ENCODE data around the gene SMG6.
"Not testable (repeated sequence)": the region's sequence is repeated elsewhere in the genome, so short reads cannot be mapped to it uniquely, and the experiment has no call there.

Gene SMG6

DNA sequence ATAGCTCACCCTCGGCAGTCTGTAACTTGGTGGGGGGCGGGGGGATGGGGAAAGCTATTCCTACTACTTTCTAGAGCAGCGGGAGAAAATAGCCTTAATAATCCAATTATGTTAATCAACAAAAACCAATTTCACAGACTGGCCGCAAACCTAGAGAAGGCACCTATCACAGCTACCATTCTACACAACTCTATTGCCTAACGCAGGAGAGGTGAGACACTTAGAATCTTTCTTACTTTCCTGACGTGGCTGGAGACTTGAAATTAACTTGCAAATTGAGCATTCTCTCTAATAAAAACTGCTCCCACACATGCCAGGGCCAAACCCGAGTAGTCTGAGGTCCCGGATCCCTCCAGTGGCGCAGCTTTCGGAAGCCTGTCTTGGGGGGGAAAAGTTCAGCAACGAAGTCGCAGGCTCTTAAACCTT is 794 bp downstream of the SMG6 start:
- DNase-seq, result no peak

DNA sequence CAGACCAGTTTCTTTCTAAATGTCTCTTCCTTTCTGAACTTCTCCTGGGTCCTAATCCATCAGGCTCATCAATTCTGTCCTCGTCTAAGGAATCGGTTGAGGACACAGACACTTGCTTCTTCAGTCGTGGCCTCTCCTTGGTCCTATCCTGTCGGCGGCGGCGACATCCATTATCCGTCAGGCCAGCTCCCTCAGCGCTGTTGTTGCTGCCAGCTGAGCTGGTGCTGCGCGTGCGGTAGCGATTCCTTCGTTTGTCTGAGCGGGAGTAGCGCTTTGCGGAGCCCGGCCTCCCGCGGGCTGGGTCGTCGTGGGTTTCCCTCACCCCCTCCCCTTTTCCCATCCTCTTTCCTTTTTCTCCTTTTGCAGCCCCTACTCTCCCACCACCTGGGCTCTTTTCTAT is 3.8 kb downstream of the SMG6 start:
- no peak for DNase-seq

DNA sequence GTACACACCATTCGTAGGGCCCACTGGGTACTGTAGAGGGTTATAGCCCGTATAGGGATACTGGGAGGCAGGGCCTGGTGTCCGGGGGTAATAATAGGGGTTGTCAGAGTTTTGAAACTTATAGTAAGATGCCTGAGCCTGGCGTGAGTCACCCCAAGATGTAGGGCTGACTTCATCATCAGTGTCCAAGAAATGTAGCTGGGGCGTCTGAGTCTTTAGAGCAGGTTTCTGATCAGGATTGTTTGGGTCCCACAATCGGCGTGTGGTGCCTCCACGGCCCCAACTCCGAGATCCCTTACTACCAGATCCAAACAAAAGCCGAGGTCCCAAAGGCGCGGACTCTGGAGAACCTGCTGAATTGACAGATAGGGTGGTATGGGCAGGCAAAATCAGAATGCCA is 4.4 kb downstream of the SMG6 start:
- no peak for DNase-seq

DNA sequence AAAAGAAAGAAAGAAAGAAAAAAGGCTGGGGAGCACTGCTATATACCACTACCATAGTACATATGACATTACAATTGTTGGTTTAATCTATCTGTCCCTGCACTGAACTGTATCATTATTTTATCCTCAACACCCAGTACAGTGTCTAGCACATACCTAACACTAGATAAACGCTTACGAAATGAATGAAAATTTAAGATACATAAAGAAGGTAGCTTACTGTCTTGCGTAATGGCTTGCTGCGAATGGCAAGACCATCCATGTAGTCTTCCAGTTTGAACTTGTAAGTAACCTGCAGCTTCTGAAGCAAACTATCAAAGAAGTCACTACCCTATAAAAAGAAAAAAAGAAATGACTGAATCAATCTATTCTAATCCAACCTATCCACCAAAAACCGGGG is 6.6 kb downstream of the SMG6 start:
- DNase-seq, result no peak

DNA sequence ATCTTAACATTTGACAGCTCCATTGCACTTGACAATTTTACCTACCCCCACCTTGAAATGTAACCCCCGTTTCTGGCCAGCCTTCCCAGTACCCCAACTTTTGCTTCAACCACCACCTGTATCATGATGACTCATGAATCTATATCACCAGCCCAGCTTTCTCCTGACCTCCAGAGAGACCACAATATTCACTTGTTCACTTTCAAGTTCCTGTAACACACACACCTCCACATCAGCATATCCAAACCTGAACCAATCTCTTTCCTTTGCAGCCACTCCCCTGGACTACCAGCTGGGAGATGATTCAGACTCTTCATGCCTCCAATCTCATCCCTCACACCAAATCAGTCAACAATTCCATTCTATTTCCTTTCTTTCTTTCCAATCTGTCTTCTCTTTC is 8.0 kb downstream of the SMG6 start:
- DNase-seq, result no peak

DNA sequence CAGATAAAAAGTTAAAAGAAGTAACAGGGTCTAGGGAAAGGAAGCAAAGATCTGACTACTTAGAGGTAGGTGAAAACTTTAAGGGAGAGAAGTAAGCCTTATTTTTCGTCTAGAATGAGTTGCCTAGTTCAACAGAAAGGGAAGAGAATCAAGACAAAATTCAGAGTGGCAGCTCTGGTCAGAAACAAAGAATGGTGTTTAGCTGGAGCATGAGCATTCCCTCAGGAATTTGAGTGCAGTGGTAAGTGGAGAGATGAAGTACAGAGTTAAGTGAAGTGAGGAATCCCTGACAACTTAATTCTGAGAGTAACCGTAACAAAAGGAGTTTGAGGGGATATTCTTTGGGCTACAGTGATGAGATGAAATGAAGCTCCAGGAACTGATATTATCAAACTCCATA is 11.5 kb downstream of the SMG6 start:
- DNase-seq, result no peak

DNA sequence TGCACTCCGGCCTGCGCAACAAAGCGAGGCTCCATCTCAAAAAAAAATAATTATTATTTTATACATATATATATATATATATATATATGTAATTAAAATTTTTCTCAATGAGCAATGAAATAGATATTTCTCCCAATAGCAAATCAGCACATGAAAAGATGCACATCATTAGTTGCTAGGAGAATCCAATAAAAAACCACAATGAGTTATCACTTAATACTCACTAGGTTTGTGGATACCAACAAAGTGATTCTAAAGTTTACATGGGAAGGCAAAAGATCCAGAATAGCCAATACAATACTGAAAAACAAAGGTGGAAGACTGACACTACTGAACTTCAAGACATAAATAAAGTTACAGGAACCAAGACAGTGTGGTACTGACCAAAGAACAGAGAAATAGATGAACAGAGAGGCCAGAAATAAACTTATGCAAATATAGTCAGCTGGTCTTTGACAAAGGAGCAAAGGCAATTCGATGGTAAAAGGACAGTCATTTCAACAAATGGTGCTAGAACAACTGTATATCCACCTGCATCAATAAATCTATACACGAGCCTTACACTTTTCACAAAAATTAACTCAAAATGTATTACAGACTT is 13.6 kb downstream of the SMG6 start:
- no peak for DNase-seq

DNA sequence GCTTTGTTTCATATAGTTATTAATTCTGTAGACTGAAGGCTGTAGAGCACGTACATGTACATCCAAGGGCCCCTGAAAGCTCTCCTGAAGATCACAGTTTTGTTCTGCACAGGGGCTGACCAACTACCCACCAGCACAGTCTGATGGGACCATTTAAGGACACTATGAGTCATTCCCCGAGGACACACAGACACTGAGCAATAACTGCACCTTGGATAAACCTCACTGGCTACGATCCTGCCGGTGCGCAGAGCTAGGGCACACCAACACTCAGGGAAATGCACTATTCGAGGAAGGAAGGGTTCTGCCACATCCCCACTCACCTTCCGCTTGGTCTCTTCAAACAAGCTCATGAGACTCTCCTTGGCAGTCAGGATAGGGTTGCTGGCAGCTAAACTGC is 20.3 kb downstream of the SMG6 start:
- DNase-seq, result no peak

DNA sequence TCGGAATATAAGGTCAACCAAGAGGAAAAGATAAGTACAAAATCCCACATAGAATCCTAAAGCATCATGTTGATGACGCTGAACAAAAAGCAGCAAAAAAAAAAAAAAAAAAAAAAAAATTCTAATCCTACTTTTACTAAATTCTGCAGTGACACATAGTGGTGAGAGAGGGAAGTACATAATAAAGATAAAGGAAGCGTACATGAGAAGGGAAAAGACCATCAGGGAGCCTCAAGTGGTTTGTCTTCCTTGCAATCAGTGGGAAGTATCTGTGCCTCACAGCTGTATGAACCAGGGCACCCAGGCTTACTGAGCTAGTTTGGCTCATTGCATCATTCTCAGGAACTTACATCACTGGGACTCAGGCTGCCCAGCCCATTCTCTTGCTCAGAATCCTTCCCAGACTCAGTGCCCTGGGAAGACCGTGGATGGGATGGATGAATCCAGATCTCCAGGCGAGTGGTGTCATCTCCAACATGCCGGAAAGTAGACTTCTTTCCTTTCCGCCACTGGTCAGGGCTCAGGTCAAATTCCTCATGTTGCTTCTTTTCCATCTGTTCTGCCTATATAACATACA is 21.2 kb downstream of the SMG6 start:
- DNase-seq, result peak; percentile 50

DNA sequence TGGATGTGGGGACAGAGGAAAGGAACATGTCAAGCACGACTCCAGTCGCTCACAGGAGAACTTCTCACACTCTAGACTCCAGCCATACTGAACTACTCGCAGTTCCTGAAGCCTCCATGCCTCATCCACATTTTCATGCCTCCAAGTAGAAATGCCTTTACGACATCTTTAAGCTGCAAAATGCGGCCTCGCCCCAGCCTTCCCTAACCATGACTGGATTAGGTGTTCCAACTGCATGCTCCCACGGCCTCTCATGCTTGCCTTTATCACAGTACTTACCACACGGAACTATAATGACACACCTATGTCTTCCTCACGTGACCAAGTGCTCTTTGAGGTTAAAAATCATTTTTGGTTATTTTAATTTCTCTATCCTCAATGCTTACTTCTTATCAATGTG is 23.9 kb downstream of the SMG6 start:
- DNase-seq, result no peak

DNA sequence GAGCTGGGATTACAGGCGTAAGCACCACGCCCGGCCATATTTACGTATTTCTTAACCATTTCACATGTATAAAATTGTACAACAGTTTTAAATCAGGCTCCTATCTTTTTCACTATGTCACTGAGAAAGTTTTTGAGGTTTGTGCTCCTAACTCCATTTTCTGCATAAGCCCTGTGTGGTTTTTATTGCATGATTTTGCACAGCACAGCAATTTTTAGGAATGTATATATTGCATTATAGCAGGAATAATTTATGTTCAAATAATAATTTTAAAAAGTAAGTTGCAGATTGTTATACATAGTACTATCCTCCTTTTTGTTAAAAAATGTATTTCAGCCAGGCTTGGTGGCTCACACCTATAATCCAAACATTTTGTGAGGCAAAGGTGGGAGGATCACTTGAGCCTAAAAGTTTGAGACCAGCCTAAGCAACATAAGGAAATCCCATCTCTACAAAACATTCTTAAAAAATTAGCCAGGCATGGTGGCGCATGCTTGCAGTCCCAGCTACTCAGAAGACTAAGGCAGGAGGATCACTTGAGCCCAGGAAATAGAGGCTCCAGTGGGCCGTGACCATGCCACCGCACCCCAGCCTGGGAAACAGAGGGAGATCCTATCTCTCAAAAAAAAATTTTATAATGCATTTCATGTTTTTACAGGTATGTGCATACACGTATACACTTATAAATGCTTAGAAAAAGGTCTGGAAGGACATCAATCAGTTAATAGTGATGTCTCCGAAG is 26.0 kb downstream of the SMG6 start:
- DNase-seq, result no peak

DNA sequence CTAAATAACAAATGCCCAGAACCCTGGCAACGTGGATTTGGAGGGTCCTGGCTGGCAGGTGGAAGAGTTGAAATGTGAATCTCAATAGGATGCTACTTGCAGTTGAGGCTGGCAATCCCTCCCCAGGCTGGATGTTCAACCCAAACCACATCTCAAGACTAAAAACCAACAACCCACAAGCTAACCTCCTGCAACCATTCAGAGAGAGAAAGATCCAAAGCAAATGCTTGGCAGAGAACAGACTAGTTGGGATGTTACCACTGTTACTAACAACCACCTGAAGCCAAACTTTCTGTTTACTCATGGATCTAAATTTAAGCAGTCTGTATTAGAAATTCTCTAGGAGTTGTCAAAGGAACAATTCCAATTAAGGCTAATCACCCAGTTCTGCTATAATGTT is 27.9 kb downstream of the SMG6 start:
- DNase-seq, result no peak

DNA sequence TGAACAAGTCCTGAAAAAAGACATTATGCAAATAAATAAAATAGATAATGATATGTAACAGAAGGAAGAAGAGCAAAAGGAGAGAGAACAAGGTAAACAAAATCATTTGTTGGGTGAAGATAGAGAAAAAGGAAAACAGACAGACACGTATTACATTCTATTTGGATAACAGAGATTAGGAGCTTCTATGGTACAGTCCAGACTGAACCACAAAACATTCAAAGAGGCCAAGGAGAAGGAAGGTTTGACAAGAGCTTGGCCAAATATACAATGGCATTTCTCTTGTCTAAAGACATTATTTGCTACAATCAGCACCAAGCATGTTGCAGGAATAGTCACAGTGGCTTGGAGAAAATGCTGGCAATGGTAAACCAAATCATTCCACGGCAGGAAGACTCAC is 29.2 kb downstream of the SMG6 start:
- no peak for DNase-seq

DNA sequence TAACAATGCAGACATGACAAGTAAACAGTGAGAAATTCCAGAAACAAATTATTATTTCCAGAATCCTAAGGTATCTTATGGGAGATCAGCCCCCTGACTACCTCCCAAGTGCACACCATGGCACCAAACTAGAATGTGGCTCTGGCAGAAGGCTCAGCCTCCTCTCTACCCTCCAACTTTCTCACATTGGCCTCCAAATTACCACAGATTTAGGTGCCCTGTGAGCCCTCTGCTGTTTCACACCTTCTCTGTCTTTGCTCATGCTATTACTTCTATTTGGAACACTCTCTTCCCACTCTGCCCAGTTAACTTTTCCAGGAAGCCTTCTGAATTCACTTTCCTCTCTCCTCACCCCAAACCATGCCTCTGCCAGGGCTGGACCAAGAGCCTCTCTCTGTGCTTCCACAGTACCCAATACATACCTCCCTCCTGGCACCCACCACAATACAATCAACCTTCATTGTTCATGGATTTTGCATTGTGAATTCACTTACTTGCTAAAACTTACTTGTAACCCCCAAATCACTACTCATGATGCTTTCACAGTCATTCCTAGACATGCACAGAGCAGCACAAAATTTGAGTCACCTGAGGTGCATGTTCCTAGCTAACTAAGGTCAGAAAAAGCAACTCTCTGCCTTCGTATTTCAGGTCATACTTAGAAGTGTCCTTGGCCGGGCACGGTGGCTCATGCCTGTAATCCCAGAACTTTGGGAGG is 31.4 kb downstream of the SMG6 start:
- DNase-seq, result no peak

DNA sequence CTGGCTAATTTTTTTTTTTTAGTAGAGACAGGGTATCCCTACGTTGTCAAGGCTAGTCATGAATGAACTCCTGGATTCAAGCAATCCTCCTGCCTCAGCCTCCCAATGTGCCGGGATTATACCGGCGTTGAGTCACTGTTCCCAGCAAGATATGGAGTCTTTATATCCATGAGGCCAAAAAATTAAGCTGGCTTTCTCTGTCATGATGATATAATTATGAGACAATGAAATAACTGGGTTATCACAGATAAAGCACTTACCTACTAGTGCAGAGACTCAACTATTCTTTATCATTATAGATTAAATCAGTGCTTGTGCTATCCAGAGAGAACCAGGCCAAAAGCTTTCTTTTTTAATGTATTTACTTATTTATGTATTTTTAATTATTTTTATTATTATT is 36.2 kb downstream of the SMG6 start:
- no peak for DNase-seq

DNA sequence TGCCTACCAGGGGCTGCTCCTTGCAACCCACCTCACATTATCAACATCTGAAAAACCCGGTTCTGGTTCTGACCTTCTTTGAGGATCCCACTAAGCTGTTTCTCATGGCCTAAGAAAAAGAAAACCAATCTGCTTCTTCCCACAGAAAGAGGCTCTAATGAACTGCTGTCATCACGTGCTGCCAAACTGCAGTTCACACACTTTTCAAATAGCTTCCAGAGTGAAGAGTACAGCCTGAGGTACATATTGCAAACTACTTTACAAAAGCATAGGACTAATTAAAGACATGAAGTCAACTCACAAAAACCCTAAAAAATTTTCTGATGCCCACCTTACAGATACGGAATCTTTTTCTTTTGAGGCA is 36.7 kb downstream of the SMG6 start:
- DNase-seq, result no peak

DNA sequence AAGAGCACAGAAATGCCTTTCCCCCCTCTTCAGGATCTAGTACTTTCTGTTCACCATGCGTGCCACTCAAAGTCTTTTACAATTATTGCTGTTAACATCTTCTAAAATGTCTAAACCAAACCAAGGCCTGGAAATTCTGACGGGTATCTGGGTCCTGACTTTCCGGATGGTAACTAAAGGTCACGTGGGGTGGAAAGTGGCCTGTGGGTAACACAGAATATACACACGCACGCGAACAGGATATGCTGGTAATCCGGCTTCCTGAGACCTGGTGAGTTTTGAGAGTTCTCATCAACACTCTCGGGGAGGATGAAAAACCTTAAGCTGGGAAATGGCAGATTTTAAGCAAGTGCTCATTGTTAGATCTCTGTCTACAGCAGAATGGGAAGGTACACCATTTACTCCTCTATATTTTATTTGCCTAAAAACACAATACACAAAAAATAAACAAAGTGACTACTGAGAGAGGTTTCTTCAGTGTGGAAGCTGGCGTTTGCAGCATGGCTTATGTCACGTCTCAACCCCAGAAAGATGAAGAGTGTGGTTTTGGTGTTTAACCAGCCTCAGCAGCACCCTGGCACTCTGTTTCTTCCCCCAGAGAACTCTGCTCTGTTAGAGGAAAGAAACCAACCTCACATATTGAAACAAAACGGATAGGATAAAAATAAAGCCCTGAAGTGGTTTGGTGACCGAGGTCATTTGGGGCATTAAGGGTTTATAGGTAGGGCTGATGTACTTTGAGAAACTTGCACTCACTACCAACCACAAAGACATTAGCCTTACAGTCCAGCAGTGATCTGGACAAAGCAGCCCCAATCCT is 37.3 kb downstream of the SMG6 start:
- DNase-seq, result no peak

DNA sequence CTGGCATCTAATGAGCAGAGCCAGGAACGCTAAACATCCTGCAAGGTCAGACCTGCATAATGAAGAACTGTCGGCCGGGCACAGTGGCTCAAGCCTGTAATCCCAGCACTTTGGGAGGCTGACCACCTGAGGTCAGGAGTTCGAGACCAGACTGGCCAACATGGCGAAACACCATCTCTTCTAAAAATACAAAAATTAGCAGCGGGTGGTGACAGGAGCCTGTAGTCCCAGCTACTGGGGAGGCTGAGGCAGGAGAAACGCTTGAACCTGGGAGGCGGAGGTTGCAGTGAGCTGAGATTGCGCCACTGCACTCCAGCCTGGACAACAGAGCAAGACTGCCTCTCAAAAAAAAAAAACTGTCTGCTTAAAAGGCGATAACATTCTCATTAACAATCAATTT is 38.4 kb downstream of the SMG6 start:
- DNase-seq, result not testable (repeated sequence)

DNA sequence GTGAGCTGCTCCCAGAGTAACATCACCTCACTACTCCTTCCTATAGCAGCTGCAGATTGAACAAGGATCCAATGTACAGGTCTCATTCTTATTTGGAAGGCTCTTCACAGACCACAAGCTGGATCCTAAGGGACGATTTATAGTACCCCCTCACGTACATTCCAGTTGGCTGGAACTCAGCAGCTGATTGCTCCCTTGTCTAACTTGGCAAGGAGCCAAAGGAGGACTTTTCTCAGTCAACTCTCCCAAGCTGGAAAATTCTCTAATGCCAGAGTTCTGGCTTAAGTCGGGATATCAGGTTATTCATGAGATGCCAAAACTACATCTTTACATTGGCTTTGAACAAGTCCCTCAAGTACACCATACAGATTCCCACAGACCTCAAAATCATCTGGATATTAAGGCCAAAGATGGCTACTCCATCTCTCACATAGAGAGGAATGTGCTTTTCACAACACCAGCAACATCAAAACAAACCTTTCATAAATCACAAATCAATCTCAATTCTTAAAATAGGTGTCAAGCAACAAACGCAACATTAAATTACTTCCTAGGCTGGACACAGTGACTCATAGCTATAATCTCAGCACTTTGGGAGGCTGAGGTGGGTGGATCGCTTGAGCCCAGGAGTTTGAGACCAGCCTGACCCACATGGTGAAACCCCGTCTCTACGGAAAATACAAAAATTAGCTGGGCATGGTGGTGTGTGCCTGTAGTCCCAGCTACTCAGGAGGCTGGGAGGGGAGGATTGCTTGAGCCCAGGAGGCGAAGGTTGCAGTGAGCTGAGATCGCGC is 39.3 kb downstream of the SMG6 start:
- DNase-seq, result no peak

DNA sequence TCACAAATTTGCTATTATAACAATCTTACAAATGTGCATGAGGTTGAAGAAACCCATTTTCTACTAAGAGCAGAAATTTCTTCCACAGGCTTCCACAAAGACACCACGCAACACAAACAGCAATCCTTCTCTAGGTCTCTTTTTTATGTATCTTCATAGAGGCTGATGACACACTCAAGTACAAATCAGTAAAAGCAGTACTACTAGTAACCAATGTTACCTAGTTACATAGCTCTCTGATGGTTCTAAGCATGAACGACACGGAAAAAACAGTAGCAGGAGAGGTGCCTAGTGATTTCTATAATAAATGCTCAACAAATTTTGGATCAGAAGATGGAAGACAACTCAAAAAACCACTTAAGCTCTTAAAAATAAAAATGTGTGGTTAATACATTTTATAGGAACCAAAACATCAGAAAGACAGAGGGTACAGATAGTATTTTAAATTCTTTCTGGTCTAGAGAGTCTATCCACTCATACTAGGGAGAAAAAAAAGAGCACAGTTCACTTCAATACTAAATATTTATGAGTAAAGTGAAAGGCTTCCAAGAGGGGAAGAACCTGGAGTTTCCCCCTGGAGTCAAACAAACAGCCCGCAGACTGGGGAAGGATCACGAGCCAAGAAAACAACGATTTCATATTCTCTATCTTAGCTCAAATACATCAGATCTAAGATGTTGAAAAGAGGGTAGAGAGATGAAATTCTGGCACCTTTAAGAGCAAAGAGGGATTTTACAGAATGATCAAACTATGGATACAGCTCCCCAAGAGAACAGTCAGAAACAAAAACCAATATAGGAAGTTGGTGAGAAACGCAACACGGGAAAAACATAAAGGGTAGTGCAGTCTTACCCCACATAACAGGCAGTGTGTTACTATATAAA is 40.2 kb downstream of the SMG6 start:
- DNase-seq, result no peak

DNA sequence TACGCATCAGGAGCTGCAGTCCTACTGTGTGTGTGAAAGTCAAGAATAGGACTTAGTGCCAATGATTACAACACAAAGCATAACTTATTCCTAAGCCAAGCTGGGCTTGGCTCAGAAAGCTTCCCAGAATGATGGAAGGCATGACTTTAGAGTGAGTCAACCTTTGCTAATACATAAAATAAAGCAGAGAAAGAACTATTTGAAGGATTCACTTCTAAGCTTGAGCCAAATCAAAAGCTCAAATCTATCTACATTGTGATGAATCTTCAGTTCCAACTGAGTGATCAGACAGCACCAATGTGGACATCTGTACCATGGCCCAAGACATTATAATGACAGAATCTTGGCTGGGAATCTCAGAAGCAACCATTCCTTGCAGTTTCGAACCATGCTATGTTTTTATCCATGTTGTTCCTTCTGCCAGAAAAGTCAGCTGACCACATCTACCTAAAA is 41.4 kb downstream of the SMG6 start:
- no peak for DNase-seq

All from NCI-H1436 (cell line).